HG02759 (cell line): Measurements from ENCODE around the gene IL12RB2.

Experiments used
- ATAC-seq: cut with Tn5 transposase; IDR thresholded peaks from one replicate; pipeline ENCODE4 v1.9.1; 2021; ENCODE audit warnings: mild to moderate bottlenecking, moderate library complexity; ENCODE audit not compliant: unreplicated experiment

Gene IL12RB2

DNA sequence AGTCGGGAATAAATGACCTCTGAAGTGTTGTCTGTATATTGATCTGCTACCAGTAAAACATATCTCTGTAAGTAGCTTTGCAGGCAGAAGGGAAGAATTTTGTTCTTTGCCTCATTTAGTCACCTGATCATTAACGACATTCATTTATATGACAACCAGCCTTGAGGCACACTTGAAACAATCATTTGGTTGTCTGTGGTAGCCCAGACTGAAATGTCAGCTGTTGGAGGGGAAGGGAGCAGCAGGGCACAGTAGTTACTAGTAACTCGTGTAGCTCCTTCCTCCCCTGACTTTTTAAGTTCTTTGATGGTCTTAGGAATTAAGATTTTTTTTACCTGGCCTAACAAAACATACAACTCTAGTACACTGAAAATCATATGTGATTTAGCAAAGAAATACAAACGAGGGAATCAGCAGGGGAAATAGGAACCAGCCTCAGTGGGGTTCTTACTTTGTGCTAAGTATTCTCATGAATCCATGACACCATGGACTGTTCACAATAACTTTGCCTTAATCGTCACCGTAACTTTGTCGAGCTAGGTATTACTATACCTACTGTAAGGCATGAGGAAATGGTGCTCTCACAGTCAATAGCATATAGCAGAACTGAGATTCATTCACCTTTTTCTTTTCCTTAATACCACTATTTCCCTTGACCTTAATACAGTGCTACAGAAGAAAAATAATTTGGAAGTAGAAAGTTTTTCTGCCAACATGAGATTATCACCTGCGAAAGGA lies 6.4 kb downstream of the IL12RB2 start:
- ATAC-seq, result no peak

DNA sequence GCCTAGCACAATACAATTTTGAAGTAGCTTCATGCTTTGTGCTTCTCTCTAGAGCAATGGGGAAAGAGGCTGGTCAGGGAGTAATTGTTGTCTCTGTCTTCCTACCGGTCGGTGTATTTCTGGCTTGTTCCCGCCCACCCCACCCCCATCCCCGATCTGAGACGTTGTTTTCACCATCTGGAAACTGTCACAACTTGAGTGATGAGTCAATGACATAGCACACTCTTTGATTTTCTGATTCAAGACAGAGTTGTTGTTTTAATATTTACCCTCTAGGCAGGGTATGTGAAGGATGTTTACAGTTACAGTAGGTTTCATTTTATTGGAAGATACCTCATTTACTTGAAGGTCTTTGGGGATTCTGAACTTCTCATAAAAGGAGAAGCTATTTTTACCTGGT lies 7.0 kb downstream of the IL12RB2 start:
- no peak for ATAC-seq

DNA sequence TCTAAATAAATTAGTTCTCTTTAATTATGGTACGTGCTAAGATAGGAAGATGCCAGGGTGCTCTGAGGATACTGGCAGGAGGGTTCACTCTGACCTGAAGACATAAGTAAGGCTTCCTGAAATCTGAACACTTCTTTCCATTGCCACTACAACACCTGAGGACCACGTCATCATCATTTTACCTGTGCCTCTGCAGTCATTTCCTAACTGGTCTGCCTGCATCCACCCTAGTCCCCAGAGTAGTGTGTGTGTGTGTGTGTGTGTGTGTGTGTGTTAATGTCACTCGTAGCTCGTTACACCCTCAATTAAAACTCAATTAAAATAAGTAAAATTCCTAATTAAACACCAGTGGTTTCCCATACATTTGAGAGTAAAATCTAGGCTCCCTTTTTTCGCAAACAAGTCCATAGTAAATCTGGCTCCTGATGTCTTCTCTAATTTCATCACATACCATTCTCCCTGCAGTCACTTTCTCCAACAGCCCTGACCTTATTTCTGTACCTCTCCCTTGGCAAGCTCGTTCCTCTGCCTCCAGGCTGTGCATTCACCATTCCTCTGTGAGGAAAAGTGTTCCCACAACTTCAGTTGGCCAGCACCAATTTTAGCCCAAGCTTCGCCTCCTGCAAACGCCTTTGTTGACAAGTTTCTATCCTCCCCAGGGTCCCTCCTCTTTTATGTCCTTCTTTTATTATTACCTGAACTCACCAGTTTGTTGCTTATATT lies 8.7 kb downstream of the IL12RB2 start:
- ATAC-seq, result no peak

DNA sequence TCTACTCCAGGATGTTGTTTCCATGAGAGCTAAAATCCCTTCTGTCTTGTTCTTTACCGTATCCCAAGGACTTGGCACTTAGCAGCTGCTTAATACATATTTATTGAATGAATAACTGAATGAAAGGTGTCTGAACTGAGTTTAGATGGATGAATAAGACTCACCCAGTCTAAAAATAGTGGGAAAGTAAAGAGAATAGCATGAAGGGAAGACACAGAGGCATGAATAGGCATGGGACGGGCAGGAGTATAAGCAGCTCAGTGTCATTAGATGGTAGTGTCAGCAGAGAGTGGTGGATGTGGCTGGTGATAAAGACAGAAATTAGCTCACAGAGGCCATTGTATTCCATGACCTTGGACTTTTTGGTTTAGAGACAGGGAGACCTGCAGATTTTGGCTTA lies 9.2 kb downstream of the IL12RB2 start:
- no peak for ATAC-seq

DNA sequence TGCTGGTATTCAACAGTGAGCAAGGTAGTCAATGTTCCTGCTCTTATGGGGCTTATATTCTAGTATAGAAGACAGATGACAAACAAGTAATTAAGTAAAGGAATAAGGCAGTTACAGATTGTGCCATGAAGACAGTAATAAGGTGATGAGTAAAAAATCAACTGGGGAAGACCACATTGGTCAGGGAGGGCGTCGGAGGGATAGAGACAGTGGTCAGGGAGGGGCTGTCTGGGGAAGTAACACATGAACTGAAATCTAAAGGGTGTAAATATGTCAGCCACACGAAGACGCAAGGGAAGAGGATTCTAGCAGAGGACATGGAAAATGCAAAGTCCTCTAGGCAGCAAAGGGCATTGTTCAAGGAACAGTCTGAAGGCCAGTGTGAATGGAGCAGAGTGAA lies 10.1 kb downstream of the IL12RB2 start:
- no peak for ATAC-seq

DNA sequence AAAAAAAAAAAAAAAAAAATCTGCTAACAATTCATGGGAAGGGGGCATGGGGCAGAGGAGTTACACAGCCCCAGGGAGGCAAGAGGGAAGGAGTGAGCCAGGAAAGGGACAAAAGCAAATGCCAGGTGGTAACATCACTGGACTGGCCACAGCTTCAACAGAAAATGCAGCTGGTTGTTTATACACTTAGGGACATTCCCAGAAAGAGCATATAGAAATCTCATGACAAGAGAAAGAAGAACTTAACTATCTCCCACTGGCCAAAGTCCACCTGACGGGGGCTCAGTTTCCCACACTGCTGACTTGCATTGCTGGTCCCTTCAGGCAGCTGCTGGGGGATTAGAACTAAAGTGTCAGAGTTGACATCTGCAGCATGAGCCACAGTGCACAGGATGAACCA lies 14.8 kb downstream of the IL12RB2 start:
- no peak for ATAC-seq

DNA sequence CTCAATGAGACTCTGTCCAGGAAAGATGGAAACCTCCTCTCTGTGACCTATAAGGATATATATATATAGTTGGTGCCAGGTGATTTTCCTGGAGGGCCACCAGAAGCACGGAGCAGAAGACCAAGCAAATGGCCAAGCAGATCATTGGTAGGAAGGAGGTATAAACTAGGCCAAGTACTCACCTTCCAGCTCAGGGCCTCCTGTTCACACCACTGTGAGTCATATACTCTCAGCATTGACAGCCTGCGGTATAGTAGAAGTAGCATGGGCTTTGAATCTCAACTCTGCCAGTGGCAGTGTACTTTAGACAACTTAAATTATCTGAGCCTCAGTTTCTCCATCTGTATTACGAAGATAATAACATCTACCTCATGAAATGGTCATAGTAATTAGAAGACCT lies 15.4 kb downstream of the IL12RB2 start:
- ATAC-seq, result no peak

DNA sequence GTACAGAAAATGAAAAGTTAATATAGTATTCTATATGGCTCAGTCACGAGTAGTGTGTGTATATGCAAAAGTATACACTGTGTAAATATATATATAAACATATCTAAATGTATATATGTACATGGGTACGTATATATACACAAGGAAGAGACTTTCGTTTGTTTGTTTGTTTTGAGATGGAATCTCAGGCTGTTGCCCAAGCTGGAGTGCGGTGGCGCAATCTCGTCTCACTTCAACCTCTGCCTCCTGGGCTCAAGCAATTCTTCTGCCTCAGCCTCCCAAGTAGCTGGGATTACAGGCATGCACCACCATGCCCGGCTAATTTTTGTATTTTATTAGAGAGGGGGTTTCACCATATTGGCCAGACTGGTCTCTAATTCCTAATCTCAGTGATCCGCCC lies 16.4 kb downstream of the IL12RB2 start:
- no peak for ATAC-seq

DNA sequence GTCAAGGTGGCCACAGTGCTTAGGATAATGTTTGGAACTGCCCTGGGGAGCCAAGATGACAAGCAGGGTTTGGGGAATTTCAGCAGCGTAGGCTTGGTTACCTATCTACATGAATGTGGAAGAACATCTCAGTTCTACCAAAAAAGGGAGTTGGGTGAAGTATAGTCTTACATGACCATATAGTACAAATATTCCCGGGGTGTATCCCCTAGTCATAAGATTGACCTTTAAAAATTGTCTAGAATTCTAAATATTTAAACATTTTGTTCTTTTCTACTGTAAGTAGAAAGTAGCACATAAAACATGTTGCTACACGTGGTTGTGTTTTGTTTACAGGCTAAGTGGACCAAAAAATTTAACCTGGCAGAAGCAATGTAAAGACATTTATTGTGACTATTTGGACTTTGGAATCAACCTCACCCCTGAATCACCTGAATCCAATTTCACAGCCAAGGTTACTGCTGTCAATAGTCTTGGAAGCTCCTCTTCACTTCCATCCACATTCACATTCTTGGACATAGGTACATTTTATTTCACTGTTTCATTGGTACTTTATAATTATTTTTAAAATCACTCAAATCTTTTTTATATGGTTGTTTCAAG lies 20.3 kb downstream of the IL12RB2 start:
- no peak for ATAC-seq

DNA sequence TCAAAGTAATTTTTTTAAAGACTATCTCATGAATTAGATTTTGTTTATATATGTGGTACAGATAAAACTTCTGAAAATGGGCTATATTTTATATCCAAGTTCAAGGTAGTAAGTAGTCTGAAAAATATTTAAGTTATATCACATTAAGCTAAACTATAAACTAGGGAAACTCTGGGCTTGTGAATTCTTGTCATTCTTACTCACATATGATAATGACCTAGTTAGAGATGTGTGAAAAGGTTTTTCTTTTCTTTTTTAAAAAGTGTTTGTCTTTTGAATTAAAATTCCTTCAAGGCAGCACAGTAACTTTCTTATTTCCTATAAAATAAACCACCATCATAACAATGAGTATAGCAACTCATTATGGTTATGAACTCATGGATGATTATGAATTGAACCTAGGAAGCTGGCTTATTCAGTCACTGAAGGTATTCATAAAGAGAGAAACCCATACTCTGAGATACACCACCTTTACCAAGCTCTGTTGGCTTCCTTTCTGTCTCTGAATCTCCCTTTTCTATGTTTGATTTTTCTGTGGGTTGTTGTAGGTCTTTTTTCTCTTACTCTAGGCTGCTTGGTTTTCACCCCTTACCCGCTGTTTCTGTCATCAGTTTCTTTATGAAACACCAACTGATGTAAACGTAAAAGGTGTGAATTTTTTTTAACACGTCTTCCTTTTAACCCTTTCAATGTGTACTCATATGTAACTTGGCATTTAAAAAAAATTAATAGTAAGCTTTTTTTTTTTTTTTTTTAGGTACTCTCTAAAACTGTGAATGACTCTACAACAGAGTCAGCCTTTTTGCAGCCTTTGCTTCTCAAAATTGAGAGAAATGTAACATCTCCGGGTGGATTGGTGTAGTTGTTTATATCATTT lies 25.2 kb downstream of the IL12RB2 start:
- peak; percentile 93 for ATAC-seq

DNA sequence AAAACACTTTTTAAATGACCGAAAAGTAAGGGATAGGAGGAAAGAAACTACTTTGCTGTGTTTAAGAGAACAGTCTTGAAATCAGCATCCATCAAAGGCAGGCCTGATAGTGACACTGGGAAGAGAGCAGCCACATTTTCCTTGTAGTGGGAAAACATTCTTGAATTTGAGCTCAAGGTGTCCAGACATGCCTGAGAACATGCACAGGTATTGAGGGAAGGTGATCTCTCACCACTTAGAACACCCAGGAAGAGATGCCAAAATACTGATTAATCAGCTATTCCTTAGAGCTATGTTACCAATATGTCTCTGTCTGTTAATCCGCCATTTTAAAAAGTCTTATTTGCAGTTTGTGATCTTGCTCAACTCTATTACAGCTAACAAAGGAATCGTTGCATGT lies 25.9 kb downstream of the IL12RB2 start:
- no peak for ATAC-seq

DNA sequence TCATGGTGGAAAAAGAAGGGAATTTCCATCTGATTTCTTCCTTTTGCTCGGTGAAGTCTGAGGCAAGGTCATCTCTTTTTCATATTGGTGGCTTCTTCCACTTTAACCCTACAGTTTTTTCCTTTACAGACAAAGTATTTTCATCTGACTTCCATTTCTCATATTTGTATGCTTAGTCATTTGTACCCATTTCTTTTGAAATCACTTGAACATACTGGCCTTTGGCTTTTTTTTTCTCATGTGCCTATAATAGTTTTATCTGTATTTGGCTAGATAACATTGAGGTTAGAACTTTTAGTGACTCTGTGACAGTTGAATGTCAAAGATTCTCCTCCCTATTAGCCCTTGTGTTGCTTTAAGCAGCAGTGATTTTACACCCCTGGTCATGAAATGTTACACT lies 27.7 kb downstream of the IL12RB2 start:
- no peak for ATAC-seq

DNA sequence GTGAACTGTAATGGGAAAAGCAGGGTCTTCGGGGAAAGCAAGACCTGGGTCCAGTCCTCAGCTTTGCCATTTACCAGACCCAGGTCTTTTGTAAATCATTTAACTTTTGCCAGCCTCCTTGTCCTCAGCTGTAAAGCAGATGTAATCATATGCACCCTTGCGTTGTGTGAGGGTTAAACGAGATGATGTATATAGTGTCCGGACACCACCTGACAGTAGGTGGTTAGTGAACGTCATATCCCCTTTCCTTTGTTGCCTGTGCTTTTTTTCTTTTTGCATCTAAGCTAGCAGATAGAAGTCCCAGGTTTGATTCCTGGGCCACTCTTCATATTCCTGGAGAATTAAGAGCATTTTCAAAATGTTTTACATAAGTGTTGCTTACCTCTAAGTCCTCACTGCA lies 28.5 kb downstream of the IL12RB2 start:
- ATAC-seq, result no peak

DNA sequence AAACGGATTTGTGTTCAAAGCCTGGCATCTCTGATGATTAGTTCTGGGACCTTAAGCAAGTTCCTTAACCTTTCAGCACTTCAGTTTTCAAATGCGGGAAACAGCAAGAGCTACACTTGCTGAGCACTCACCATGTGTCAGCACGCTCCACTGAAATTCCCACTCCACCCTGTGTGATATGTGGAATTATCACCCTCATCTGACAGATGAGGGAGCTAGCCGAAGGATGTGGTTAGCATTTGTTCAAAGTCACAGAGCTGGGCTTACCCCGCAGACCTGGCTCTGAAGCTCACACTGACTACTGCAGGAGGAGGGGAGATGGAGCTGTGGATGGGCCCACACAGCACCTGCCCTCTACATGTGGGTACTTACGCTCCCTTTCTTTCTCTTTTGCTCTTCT lies 29.1 kb downstream of the IL12RB2 start:
- no peak for ATAC-seq

DNA sequence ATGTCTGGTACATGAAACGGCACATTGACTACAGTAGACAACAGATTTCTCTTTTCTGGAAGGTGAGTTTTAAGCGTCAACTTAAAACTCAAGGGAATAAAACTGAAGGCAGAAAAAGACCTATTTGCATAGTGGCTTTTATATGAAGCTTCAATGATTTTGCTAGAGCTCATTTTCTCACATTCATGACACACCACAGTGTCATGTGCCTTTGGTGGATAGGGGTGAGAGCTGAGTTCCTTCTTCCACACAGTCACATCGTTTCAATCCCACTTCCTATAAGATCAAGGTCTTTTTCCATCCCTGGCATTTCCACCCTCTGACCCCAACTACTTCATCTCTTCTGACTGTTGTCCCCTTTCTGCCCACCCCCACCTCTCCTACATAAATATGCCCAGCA lies 31.0 kb downstream of the IL12RB2 start:
- peak; percentile 37 for ATAC-seq

DNA sequence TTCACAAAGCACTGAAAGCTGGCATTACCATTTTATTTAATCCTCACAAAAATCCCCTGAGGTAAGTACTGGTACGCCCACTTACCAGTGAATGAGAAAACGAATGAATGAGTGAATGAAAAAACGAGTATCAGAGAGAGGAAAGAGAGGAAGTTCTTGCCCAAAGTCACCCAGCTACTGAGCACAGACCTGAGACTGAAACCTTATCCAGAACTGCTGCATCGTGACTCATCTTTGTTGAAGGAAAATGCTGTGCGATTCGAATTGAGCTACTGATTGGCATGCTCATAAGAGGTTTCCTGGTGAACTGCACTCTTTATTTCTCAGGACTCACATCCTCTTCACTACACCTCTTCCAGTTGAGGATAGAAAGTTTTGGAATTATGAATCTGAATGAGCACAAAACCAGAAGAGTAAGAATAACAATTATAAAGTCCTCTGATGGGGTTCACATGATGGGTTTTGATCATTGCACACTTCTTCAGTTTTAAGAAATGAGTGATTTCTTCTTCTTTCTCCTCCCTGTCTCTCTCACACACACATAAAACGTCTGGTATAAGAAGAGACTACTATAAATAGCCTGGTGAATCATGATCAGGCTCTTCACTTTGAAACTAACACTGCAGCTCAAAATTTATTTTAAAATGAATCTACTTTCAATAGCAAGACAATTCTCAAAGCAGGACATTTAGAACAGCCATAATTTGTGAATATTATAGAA lies 32.1 kb downstream of the IL12RB2 start:
- peak; percentile 46 for ATAC-seq

DNA sequence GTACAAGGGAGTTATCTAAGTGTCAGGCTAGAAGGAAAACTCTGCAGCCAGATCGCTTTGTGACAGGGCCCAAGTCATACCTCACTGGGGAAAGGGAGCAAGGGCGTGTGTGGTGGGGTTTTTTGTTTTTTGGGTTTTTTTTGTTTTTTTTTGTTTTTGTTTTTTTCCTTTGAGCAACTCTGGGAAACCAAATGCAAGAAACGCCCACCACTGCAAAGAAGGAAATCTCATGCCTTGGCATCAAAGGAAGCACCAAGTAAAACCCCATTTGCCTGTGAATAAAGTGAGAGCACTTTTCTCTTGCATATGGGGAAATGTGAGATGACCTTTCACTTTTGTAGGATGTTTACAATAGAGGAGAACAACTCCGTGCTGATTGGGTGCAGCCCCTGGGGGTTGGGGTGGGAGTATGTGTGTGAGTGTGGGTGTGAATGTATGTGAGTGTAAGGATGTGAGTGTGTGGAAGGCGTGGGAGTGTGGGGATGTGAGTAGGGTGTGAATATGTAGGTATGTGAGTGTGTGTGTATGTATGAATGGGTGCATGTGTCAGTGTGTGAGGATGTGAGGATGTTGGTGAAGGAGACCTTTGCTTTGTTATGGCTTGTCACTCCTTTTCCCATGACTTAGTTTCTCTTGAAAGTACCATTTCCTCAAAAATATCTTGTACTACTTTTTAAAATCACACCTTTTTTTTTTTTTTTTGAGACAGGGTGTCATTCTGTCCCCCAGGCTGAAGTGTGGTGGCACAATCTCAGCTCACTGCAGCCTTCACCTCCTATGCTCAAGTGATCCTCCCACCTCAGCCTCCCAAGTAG lies 34.6 kb downstream of the IL12RB2 start:
- ATAC-seq, result peak; percentile 34

DNA sequence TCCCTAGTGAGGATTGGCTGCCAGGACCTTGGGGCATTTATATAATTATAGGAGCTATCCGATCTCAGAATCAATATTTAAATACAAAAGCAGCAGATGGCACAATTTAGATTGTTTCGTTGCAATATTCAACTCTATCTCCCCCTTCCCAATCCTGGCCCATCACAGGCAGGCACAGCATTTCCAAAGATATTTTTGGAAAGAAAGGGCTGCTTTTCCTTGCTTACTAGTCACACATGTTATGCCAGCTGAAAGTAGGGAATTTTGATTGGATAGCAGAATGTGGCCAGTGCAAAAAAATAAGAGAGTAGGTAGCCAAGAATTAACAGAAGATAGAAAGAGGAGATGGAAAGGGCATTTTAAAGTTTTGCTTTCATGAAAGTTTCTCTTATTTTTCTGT lies 37.9 kb downstream of the IL12RB2 start:
- ATAC-seq, result no peak

DNA sequence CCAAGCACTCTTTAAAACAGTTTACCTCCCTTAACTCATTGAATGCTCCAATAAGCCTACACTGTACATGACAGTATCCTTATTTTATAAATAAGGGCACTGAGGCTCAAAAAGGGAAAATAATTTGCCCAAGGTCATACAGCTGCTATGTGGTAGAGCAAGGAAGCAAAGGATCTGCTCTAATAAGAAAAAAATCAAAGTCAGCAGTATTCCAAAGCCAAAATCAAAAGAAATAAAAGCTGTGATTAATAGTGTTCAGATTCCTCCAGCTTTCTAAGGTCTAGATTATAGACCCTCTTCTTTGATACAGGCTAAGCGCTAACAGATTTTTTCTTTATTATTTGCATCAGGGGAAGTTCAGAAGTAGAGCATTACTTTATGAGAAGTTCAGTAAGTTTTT lies 39.3 kb downstream of the IL12RB2 start:
- no peak for ATAC-seq
